Stimulated activated naive CD4-positive, alpha-beta T cell treated with Interleukin-2 at 50 U/mL for 16 hours (primary cell): Measurements from ENCODE around the gene UPF2.
"Not testable (repeated sequence)": the region's sequence is repeated elsewhere in the genome, so short reads cannot be mapped to it uniquely, and the experiment has no call there.

Experiments used
- DNase-seq: peaks from one replicate; lab custom pipeline; 2025; lab: John Stamatoyannopoulos, UW

Gene UPF2

GRCh38 chr10:11907914-11908313 lies 134.7 kb downstream of the UPF2 start:
- no peak for DNase-seq

- DNase-seq, result no peak
Measured at GRCh38 chr10:11906714-11907113, 135.9 kb downstream of the UPF2 start.

- no peak for DNase-seq
Measured at GRCh38 chr10:11902646-11903045, 140.0 kb downstream of the UPF2 start.

- no peak for DNase-seq
Measured at GRCh38 chr10:11901833-11902475, 140.7 kb downstream of the UPF2 start.

GRCh38 chr10:11901454-11901832 lies 141.2 kb downstream of the UPF2 start:
- DNase-seq, result no peak

GRCh38 chr10:11901036-11901301 lies 141.6 kb downstream of the UPF2 start:
- DNase-seq, result no peak

- no peak for DNase-seq
Measured at GRCh38 chr10:11899067-11899876, 143.3 kb downstream of the UPF2 start.

- no peak for DNase-seq
Measured at GRCh38 chr10:11898372-11899066, 144.1 kb downstream of the UPF2 start.

- no peak for DNase-seq
Measured at GRCh38 chr10:11898033-11898371, 144.6 kb downstream of the UPF2 start.

- DNase-seq, result no peak
Measured at GRCh38 chr10:11896549-11897200, 145.9 kb downstream of the UPF2 start.

- no peak for DNase-seq
Measured at GRCh38 chr10:11895598-11895997, 147.0 kb downstream of the UPF2 start.

- no peak for DNase-seq
Measured at GRCh38 chr10:11895108-11895466, 147.5 kb downstream of the UPF2 start.

GRCh38 chr10:11894381-11895107 lies 148.1 kb downstream of the UPF2 start:
- no peak for DNase-seq

- DNase-seq, result no peak
Measured at GRCh38 chr10:11893749-11894278, 148.8 kb downstream of the UPF2 start.

- no peak for DNase-seq
Measured at GRCh38 chr10:11891776-11892486, 150.7 kb downstream of the UPF2 start.

GRCh38 chr10:11889263-11889662 lies 153.3 kb downstream of the UPF2 start:
- not testable (repeated sequence) for DNase-seq

GRCh38 chr10:11887381-11888227 lies 155.0 kb downstream of the UPF2 start:
- DNase-seq, result no peak

GRCh38 chr10:11886851-11887250 lies 155.8 kb downstream of the UPF2 start:
- no peak for DNase-seq

- no peak for DNase-seq
Measured at GRCh38 chr10:11886138-11886474, 156.5 kb downstream of the UPF2 start.

- DNase-seq, result no peak
Measured at GRCh38 chr10:11885437-11886137, 157.0 kb downstream of the UPF2 start.
